GM15510 (cell line): Measurements from ENCODE around the gene GNA15.

Source experiments
- POLR2A ChIP-seq: IDR thresholded peaks from 3 replicates; pipeline ENCODE4 v1.6.1; 2011; ENCODE audit warnings: borderline replicate concordance; ENCODE audit not compliant: insufficient read length; ENCODE audit errors: extremely low read depth

Gene GNA15

DNA sequence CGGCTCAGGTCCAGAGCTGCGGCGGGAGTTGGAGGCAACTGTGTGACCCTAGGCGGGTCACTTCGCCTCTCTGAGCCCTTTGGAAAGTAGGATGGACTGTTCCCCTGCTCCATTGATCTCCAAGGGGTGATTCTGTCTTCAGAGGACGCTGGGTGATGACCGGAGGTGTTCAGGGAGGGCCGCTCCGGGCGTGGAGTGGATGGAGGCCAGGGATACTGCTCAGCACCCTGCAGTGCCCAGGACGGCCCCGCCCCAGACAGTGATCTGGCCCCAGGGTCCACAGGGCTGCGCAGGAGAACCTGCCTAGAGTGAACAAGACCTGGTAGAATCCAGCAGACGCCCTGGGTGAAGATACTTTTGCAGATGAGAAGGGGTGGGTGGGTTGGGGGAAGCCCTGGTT, 56.9 kb downstream of the GNA15 start:
- TF ChIP-seq POLR2A, result no peak

DNA sequence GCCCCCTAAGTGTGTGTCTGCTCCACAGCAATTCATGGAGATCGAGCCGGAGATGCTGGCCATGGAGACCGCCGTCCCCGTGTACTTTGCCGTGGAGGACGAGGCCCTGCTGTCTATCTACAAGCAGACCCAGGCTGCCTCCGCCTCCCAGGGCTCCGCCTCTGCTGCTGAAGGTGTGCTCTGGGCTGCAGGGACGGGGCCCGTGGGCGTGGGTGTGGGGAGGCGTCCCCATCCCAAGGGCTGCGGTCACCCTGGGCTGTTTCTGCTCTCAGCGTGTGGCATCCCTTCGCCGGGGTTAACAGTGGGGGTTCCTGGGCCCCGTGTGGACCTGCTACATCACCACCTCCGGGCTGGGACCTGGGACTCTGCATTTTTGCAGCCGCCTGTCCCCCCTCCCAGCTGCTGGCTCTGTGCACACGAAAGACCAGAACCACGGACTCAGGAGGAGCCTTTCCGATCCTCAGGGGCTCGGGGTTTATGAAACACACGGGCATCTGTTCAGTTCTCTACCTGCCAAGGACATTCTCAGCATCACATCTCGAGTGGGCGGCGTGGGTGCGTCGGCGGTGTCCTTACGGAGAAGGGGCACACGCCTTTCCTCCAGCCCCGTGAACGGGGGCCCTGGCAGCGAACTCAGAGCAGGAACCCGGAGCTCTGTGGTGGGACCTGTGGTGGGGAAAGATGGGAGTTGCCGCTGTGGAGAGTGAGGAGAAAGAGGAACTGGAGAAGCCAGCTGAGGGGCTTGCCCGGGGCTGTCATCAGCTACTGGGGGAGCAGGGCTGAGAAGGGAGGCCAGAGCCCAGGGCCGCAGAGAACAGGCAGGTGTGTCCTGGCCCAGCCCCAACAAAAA, 57.6 kb downstream of the GNA15 start:
- no peak for TF ChIP-seq POLR2A

- TF ChIP-seq POLR2A, result no peak
Observed at GRCh38 chr19:3194106-3195087, 58.6 kb downstream of the GNA15 start.

GRCh38 chr19:3196064-3196932, 60.5 kb downstream of the GNA15 start:
- TF ChIP-seq POLR2A, result no peak

DNA sequence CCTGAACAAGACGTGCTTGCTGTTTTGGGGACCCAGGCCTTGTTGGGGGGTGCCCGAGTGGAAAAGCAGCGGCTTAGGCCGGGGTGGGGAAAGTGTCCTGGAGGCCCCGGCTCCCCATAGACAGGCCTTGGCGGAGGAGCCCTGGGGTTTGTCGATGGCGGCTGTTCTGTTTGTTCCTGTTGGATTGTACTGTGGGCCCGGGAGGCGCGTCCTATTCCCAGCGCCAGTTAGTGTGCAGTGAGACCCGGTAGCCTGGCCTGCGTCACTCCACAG, 61.0 kb downstream of the GNA15 start:
- TF ChIP-seq POLR2A, result no peak

DNA sequence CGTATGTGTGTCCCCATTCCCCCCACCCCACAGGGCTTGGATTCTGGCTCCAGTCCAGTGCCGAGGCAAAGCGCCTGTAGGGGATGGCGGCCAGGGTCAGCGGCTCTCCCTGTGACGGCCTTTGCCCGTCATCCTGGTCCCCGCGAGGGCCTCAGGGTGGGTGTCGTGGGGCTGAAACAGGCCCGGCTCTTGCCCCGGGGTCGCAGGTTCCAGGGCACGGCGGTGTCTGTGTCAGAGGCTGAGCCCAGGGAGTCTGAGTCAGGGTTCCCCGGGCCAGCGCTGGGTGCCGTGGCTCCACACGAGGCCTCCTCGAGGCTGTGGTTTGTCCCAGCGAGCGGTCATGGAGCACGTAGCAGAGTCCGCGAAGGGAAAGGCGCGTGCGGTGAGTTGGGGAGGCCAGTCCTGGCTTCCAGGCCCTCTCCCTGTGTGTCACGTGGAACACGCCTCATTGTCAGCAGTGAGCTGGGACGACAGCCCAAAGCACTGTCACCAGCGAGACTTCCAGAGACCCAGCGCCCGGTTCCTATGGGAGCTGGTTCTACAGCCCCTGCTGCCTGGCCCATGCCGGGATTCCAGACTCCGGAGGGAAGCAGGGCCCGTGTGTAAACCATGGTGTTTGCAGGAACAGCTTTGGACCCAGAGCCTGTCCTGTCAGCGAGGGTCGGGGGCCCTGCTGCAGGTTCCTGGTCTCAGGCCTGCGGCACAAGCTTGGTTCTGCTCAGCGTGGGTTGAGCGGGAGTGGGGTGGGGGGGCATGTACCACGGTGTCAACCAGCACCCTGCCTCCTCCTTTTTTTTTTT, 63.3 kb downstream of the GNA15 start:
- TF ChIP-seq POLR2A, result no peak

GRCh38 chr19:3201072-3201700, 65.4 kb downstream of the GNA15 start:
- no peak for TF ChIP-seq POLR2A

DNA sequence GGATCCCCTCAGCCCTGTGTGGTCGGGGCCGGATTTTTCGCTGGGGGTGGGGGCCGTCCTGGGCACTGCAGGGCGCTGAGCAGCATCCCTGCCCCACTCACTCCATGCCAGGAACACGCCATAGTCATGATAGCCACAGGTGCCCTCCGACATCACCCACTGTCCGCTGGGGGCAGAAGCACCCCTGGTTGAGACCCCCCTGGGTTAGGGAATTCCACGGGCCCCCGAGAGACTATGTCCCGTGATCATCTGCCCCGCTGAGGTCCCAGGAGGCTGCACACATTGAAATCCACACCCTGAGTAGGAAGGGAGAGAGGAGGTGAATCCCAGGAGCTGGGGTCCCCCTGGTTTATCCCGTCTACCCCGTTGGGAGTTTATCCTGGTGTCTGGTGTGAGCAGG, 66.1 kb downstream of the GNA15 start:
- no peak for TF ChIP-seq POLR2A

- no peak for TF ChIP-seq POLR2A
Observed at GRCh38 chr19:3202346-3202745, 66.5 kb downstream of the GNA15 start.

- TF ChIP-seq POLR2A, result no peak
Observed at GRCh38 chr19:3203805-3204645, 68.2 kb downstream of the GNA15 start.

DNA sequence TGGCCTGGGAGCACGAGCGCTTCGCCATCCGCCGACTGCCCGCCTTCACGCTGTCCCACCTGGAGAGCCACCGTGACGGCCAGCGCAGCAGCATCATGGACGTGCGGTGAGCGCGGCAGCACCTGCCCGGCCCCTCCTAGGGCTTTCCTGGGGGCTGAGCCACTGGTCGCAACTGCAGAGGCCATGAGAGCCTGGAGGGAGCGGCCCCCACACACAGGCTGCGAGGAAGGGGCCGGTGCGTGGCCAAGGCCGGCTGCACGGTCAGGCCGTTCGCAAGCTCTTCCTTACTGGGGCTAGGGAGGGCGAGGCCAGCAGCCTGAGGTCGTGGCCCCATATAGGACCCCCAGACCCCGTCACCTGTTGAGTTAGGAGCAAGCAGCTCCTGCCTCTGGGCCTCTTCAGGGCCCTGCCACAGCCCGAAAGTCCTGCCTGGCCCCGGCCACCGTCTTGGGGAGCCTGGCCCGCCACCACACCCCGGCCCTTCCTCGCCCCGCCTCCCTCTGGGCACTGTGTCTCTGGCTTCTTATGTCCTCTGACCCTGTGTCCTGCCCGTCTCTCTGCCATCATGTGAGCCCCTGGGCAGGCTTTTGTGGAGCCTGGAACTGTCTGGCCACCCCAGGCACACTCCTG, 68.9 kb downstream of the GNA15 start:
- TF ChIP-seq POLR2A, result no peak

DNA sequence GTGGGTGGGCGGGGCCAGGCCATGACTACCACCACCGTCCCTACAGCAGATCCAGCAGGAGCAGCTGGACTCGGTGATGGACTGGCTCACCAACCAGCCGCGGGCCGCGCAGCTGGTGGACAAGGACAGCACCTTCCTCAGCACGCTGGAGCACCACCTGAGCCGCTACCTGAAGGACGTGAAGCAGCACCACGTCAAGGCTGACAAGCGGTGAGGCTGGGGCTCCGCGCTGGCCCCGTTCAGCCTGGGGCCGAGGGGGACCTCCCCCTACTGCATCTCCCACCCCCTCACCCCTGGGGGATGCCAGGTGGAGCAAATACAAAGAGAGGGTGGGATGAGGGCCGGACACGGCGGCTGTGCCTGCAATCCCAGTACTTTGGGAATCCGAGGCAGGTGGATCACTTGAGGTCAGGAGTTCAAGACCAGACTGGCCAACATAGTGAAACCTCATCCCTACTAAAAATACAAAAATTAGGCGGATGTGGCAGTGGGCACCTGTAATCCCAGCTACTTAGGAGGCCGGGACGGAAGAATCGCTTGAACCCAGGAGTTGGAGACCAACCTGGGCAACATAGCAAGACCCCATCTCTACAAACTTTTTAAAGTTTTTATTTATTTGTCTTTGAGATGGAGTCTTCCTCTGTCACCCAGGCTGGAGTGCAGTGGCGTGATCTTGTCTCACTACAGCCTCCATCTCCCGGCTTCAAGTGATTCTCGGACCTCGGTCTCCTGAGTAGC, 70.6 kb downstream of the GNA15 start:
- TF ChIP-seq POLR2A, result no peak
